ENCODE data around the gene NOTCH1. TPM values are rescaled to one million over a fixed set of nuclear protein-coding genes. Genes with fewer than 3 reads are reported as not detected.
A peak's percentile ranks its signal among the peaks of the same experiment; 100 is the strongest.
"Not testable (repeated sequence)": the region's sequence is repeated elsewhere in the genome, so short reads cannot be mapped to it uniquely, and the experiment has no call there.

NOTCH1 gene
- polyA plus RNA-seq, 3 donors: 36.9 to 41.8 (median 40.9) TPM

DNA sequence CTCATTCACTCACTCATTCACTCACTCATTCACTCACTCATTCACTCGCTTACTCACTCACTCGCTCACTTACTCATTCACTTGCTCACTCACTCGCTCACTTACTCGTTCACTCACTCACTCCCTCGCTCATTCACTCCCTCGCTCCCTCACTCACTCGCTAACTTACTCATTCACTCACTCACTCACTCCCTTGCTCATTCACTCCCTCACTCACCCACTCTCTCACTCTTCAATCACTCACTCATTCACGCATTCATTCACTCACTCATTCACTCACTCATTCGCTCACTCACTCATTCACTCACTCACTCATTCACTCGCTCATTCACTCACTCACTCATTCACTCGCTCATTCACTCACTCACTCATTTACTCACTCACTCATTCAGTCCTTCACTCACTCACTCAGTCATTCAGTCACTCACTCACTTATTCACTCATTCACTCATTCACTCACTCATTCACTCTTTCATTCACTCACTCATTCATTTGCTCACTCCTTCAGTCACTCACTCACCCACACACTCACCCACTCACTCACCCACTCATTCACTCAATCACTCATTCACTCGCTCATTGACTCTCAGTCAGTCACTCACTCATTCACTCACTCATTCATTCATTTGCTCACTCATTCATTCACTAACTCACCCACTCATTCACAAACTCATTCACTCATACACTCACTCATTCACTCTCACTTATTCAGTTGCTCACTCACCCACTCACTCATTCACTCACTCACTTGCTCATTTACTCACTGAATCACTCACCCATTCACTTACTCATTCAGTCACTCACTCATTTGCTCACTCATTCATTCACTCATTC lies 36.0 kb upstream of the NOTCH1 start:
- DNase-seq: no peak

DNA sequence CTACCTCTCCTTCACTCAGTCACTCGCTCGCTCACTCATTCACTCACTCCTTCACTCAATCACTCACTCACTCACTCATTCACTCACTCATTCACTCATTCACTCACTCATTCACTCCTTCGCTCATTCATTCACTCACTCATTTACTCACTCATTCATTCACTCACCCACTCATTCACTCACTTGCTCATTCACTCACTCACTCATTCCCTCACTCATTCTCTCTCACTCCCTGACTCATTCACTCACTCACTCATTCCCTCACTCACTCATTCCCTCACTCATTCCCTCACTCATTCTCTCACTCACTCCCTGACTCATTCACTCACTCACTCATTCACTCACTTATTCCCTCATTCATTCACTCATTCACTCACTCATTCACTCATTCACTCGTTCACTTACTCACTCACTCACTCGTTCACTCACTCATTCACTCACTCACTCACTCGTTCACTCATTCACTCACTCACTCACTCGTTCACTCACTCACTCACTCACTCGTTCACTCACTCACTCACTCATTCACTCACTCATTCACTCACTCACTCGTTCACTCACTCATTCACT lies 33.9 kb upstream of the NOTCH1 start:
- not testable (repeated sequence) for DNase-seq

DNA sequence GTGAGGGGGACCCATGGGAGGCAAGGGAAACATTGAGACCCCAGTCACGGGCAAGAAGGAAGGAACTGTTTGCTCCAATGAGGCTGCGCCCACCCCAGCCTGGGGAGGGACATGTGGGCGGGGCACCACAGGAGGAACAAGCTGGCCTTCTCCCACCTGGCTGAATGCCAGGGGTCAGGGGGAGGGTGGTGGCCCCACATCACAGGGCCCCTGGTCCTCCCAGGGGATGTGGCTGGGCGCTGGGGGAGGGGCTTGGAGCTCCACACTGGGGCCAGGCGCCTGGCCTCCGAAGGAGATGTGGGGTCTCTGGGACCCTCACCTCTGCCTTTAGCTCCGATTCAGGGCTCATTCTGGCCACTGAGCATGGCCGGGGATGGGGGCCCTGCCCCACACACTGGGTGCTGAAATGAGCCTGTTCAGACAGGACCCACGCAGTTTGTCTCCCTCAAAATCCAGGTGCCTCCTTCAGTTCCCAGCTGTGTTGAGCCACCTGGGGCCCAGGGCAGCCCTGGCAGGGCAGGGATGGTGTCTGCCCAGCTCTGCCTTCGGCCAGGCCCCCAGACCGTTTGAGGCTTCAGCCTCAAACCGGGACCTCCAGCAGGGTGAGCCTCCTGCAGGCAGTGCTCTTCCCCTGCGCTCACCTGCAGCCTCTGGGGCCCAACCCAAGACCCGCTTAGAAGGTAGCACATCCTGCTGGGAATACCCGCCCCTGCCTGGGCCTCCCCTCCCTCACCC lies 33.2 kb upstream of the NOTCH1 start:
- no peak for DNase-seq

DNA sequence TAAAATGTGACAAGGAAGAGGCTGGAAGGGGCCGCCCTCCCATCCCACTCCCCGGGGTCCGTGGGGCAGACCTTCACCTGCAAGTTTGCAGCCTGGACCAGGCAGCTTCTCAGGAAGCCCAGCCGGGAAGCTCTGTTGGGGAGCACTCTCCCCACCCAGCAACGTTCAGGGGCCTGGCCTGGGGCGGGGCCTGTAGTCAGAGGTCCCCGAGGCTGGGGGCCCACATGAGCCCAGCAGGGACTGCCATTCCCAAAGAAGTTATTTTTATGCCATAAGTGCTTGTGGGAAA lies 32.7 kb upstream of the NOTCH1 start:
- DNase-seq: no peak

DNA sequence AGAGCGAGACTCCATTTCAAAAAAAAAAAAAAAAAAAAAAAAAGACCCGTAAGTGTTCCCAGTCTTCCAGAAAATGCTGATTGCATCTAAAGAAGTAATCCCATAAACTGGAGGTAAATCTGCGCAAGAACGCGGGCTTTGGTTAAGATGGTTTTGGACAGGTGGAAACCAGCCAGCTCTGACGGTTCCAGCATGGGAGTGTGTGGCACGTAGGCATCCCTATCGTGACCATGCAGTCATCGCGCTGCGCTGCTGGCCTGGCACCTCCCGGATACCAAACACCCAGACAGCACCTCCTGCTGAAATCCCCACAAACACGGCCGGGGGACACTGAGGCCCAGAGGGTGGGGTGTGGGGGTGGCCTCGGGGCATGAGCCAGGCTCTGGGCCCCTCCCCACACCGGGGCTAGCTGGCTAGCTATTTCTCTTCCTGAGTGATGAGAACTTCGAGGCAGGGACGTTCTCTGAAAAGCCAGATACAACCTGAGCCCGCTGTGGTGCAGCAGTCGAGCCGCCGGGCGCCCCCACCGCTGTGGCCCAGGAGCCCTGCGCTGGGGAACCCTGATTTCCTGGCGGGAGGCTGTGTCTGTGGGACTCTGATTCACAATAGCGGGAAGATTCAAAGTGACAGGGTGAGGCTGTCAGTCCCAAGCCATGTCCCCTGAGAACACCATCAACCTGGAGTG lies 32.2 kb upstream of the NOTCH1 start:
- no peak for DNase-seq

DNA sequence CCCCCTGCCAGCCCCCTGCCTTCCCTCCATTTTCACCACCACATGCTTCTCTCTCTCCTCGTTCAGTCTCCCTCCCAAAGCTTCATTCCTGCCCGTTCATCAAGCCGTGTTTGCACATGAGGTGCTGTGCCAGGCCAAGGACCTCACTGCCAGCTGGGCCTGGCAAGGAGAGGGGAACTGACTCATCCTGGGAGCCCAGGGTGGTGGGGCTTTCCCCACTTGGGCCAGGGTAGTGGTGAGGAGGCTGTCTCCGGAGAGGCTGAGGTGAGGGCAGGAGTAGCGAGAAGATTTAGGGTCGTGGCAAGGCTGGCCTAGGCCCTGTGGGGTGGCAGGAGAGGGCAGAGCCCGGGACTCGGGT lies 30.4 kb upstream of the NOTCH1 start:
- no peak for DNase-seq

DNA sequence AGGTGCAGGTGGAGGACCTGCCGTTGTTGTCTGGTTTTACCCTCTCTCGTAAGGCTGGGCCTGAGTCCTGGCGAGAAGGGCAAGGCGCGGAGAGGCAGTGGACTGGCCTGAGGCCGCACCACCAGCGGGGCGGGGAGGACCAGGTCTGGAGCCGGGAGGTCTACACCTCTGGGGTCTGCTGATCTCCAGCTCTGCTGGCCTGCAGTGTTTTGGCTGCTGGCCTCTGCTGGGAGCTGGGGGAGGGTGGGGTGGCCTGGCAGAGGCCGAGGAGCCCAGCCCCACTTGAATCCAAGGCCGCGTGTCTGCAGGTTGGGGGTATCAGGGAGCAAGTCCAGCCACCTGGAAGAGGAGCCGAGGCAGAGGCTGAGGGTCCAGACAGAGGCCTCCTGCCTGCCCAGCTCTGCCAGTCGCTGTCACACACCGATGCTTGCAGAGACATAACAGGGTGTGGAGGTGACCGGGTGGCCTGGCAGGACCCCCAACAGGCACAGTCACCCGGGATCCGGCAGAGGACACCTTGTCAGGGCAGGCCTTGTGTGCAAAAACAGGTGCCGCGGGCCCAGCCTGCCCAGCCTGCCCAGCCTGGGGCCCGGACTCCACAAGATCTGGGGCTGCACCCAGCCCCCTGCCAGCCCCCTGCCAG lies 29.9 kb upstream of the NOTCH1 start:
- DNase-seq: no peak

DNA sequence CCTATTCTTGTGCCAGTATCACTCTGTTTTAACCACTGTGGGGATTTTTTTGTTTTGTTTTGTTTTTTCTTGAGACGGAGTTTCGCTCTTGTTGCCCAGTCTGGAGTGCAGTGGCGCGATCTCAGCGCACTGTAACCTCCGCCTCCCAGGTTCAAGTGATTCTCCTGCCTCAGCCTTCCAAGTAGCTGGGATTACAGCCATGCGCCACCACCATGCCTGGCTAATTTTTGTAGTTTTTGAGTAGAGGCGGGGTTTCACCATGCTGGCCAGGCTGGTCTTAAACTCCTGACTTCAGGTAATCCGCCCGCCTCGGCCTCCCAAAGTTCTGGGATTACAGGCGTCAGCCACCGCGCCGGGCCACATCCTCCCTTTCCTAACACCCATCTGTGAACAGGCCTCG lies 28.8 kb upstream of the NOTCH1 start:
- DNase-seq: not testable (repeated sequence)

- no peak for DNase-seq
These were observed 27.2 kb upstream of the NOTCH1 start for GRCh38 chr9:136572828-136573625.

DNA sequence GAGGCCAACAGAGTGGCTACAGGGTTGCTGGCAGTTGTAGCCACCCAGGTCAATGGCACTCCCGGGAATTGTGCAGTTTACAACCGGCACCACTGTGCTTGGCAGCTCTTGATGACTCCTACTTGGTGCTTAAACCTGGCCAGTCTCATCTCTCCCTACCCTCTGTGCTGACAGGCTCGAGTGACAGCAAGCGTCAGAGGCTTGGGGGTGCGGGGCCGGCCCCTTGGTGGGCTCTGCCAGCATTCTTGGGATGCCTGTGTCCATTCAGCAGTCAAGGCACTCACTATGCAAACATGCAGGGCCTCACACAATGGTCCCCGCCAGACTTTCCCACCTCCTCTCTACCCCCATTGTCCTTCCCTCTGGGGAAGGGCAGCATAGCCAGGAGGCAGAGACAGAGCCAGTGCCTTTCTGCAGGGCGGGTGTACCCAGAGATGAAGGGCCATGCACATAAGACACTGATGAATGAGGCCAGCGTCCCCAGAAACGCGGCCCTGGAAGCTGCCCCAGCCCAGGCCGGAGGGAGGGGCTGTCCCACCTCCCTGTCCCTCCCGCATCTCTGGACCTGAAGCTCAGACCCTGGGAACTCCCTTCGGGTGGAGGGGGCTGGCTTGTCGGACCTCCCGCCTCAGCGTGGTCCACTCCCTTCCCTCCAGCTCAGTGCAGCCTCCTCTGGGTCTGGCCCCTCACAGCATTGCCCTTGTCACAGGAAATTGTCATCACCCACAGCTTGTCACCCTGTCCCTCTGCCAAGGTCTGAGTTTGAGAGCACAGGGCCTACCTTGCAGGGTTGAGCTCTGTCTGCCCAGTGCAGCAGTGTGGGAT lies 26.4 kb upstream of the NOTCH1 start:
- DNase-seq: peak; percentile 80

- no peak for DNase-seq
These were observed 25.7 kb upstream of the NOTCH1 start for GRCh38 chr9:136571531-136571930.

GRCh38 chr9:136570916-136571315 lies 25.1 kb upstream of the NOTCH1 start:
- DNase-seq: no peak

DNA sequence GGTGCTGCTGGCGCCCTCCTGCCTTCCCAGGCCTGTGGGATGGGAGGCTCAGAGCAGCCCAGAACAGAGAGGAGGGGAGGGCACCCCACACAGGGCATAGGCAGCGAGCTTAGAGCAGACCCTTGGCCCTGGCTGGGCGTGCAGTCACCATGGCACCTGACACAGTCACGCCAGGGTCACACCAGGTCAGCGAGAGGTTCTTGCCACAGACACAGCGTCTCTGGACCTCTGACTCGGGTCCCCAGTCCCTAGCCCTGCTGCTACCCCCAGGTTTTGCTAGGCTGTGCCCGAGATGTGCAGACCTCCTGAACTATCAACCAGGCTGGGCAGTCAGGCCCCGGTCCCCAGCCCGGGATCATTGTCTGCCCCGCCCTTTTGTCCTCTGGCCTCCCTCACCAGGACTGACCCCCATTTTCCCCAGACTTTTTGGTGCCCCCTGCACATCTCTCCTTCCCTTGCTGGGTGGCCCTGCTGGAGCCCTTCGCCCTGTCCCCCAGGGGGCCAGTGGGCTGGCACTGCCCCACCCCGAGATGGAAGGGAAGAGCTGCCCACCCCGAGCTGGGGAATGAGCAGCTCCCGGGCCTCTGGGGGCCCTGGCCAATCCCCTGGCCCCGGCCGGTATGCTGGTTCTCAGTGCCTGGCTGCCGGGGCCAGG lies 24.5 kb upstream of the NOTCH1 start:
- no peak for DNase-seq

- no peak for DNase-seq
These were observed 23.8 kb upstream of the NOTCH1 start for GRCh38 chr9:136569526-136570148.

DNA sequence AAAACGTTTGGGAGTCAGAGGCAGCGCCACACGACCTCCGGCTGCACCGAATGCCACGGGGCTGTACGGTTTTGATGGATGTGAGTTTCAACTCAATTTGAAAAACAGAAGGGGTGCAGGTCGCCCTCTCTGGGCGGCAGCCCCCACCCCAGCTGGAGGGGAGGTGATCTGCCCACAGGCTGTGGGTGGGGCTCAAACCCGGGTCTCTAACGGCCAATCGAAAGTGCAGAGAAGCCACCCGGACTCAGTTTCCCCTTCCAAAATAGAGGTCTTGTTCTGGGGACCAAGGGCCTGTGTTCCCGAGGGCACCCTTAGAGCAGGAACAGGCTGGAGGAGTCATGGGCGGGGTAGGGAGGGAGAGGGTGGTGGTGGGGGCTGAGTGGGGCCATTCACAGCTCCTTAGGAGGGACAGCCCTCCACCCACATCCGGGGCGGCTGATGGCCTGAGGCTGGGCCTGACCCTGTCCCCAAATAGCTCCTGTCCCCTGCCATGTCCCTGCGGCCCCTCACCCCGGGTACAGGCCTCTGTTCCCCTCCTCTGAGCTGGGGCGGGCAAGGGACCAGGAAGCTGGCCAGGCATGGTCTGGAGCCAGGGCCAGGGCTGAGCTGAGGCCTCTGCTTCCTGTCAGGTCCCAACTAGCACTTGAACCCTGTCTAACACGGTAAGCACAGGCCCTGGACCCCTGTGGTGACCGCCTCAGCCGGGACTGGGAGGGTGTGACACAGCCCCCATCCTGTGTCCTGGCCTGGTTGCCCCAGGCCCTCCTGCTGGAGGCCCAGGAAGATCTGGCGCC lies 22.6 kb upstream of the NOTCH1 start:
- DNase-seq: no peak

DNA sequence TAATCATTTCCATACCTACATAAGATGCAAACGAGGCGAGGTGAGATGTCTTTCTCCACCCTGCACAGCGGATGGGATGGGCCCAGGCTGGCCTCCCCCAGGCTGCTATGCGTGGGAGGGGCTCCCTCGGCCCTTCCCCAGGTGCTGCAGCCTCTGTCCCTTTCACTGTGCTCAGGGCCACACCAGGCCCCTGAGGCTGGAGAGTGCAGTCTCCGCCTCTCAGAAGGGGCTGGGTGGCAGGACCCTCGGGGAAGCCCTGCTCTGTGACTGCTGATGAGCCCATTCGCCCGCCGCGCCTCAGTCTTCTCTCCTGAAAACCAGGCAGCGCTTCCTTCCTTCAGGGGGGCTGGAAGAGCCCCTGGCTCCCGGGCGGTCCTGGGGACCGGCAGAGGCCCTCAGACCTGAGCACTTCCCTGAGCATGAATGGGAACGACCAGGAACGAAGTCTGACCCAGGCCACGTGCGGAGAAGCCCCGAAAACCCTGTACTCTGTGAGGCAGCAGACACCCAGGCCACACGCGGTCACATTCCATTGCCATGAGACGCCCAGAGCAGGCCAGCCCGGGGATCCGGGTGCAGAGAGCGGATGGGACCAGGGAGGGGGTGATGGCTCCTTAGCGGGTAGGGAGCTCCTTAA lies 21.9 kb upstream of the NOTCH1 start:
- DNase-seq: peak; percentile 74

GRCh38 chr9:136566901-136567300 lies 21.1 kb upstream of the NOTCH1 start:
- DNase-seq: no peak

DNA sequence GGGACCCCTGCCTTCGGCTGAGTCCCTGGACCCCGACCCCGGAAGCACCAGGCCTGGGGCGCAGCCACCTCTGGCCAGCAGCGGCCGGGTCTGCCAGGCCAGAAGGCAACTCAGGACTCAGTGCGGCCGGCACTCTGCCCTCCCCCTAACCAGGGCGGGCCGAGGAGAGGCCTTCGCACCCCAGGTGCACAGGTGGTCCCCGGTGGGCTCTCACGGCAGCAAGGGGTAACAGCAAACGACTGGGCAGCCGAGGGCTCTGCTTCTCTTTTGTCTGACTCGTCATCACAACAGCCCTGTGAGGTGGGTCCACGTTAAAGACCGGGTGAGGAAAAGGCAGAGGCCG lies 20.7 kb upstream of the NOTCH1 start:
- no peak for DNase-seq

Measured in renal pelvis (tissue), 4 donors.